Measurements from ENCODE around the gene PLEKHB2. TPM values are rescaled to one million over a fixed set of nuclear protein-coding genes. Genes with fewer than 3 reads are reported as not detected.

The PLEKHB2 gene
- total and polyA plus RNA-seq, 9 of the 15 experiments (the other 6 are each of a cell fraction or from before 2014, with no cell fraction given), result 41.3 to 71.5 (median 50.2) TPM

DNA sequence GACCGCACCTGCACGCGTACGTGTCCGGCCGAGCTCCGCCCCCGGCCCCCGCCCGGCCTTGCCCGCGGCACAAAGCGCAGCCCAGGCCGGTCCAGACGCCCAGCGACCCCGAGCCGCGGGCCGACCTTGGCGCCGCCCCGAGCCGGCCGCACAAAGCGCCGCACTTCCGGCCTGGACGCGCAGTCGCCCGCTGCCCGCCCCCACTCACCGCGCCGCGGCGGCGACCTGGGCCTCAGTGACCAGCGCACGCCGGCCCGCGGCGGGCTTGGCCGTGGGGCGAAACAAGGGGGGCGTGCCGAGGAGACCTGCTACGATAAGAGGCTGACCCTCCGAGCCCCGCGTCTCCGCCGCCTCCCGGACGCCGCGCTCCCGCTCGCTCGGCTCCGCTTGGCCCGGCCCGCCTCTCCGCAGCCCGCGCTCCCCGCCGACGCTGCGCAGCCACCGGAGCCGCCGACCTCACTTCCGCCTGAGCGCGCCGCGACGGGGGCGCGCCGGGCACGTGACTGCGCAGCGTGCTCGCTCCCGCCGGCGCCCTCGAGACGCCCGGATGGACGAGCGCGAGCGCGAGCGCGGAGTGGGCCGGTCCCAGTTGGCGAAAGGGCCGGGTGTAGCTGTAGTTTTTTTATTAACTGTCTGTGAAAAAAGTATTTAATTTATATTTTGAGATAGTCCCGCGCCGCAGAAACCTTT, 12.0 kb upstream of the PLEKHB2 start, which contains the start of gene FAM168B (continued):
- TF ChIP-seq, protein P1, sequence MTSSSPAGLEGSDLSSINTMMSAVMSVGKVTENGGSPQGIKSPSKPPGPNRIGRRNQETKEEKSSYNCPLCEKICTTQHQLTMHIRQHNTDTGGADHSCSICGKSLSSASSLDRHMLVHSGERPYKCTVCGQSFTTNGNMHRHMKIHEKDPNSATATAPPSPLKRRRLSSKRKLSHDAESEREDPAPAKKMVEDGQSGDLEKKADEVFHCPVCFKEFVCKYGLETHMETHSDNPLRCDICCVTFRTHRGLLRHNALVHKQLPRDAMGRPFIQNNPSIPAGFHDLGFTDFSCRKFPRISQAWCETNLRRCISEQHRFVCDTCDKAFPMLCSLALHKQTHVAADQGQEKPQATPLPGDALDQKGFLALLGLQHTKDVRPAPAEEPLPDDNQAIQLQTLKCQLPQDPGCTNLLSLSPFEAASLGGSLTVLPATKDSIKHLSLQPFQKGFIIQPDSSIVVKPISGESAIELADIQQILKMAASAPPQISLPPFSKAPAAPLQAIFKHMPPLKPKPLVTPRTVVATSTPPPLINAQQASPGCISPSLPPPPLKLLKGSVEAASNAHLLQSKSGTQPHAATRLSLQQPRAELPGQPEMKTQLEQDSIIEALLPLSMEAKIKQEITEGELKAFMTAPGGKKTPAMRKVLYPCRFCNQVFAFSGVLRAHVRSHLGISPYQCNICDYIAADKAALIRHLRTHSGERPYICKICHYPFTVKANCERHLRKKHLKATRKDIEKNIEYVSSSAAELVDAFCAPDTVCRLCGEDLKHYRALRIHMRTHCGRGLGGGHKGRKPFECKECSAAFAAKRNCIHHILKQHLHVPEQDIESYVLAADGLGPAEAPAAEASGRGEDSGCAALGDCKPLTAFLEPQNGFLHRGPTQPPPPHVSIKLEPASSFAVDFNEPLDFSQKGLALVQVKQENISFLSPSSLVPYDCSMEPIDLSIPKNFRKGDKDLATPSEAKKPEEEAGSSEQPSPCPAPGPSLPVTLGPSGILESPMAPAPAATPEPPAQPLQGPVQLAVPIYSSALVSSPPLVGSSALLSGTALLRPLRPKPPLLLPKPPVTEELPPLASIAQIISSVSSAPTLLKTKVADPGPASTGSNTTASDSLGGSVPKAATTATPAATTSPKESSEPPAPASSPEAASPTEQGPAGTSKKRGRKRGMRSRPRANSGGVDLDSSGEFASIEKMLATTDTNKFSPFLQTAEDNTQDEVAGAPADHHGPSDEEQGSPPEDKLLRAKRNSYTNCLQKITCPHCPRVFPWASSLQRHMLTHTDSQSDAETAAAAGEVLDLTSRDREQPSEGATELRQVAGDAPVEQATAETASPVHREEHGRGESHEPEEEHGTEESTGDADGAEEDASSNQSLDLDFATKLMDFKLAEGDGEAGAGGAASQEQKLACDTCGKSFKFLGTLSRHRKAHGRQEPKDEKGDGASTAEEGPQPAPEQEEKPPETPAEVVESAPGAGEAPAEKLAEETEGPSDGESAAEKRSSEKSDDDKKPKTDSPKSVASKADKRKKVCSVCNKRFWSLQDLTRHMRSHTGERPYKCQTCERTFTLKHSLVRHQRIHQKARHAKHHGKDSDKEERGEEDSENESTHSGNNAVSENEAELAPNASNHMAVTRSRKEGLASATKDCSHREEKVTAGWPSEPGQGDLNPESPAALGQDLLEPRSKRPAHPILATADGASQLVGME (CRISPR knock-in tag; IDR thresholded peaks at IDR 0.05), result peak; percentile 47; the same call in 1 of the 2 replicates
- TF ChIP-seq MECOM (CRISPR knock-in tag; IDR thresholded peaks at IDR 0.05) (no peak), ZNF324 (CRISPR knock-in tag; IDR thresholded peaks at IDR 0.05) (no peak), SMAD4 (CRISPR knock-in tag; conservative IDR thresholded peaks at IDR 0.05) (peak; percentile 92), NR1H2 (CRISPR knock-in tag; IDR thresholded peaks at IDR 0.05) (0 out of 2 replicates have a peak, but pooled peaks have one; percentile 24), CXXC5 (CRISPR knock-in tag; IDR thresholded peaks at IDR 0.05) (peak; percentile 98), SRSF1 (IDR thresholded peaks at IDR 0.05; ENCODE audit: low read depth, low read length) (no peak), NR2C2 (CRISPR knock-in tag; IDR thresholded peaks at IDR 0.05) (no peak; the same call in 1 of the 2 replicates), NR2C2 (tag; IDR thresholded peaks at IDR 0.05) (peak; percentile 94), POLR3A (IDR thresholded peaks at IDR 0.05; ENCODE audit: borderline replicate concordance, extremely low read depth, insufficient read depth, insufficient read length) (no peak), RBM15 (IDR thresholded peaks at IDR 0.05; ENCODE audit: insufficient read depth, low read length) (no peak)
- TF ChIP-seq, protein P2, sequence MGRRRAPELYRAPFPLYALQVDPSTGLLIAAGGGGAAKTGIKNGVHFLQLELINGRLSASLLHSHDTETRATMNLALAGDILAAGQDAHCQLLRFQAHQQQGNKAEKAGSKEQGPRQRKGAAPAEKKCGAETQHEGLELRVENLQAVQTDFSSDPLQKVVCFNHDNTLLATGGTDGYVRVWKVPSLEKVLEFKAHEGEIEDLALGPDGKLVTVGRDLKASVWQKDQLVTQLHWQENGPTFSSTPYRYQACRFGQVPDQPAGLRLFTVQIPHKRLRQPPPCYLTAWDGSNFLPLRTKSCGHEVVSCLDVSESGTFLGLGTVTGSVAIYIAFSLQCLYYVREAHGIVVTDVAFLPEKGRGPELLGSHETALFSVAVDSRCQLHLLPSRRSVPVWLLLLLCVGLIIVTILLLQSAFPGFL (CRISPR knock-in tag; IDR thresholded peaks at IDR 0.05), result 0 out of 2 replicates have a peak, but pooled peaks have one; percentile 29
